ENCODE results near the gene SV2B.

DNA sequence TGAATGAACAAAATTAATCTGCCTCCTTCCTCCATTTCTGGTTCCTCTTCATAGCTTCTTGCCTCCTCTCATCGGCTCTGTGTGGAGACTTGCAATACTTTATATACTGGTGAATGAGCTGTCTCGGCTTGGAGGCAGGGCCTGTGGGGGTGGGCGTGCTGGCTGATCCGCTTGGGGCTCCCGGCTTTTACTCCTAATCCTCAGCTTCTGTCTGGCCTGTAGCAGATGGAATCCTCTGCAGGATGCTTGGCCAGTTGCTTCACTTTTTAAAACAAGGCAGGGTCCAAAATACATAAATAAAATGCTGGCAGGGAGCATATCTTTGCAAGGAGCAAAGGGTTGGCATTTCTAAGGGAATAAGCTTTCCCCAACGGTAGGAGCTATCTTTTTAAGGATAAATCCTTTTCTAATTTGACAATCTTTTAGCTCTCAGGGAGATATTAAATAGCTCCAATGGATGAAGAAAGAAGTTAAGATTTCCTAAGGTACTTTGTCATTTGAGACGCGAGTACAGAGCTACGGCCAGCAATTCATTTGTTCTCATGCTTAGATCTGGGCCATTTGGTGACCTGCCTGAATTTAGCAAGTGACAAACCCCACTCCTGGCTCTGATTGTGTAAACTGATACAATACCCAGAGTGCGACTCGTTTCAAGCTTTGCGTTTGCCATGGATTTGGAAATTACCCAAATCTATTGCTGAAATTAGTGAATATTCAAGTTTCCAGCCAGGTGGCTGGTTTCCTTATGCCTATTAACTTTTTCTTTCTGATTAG, 18.9 kb downstream of the SV2B start:
- TF ChIP-seq, protein P1, sequence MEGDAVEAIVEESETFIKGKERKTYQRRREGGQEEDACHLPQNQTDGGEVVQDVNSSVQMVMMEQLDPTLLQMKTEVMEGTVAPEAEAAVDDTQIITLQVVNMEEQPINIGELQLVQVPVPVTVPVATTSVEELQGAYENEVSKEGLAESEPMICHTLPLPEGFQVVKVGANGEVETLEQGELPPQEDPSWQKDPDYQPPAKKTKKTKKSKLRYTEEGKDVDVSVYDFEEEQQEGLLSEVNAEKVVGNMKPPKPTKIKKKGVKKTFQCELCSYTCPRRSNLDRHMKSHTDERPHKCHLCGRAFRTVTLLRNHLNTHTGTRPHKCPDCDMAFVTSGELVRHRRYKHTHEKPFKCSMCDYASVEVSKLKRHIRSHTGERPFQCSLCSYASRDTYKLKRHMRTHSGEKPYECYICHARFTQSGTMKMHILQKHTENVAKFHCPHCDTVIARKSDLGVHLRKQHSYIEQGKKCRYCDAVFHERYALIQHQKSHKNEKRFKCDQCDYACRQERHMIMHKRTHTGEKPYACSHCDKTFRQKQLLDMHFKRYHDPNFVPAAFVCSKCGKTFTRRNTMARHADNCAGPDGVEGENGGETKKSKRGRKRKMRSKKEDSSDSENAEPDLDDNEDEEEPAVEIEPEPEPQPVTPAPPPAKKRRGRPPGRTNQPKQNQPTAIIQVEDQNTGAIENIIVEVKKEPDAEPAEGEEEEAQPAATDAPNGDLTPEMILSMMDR (IDR thresholded peaks at IDR 0.05): no peak
- TF ChIP-seq POLR2A (IDR thresholded peaks at IDR 0.05) (no peak), POLR2AphosphoS5 (IDR thresholded peaks at IDR 0.05) (no peak)

Data from transverse colon (tissue), 4 donors.